ENCODE data around the gene AQP2.

The AQP2 gene

GRCh38 chr12:49950273-49951251 lies at the start of gene AQP2:
Gene AQP2, plus strand, starts transcription at chr12:49950737. Its CDS starts 94 bp downstream, at chr12:49950831.
- no peak for DNase-seq (ENCODE audit: low read depth)
- TF ChIP-seq, protein P1, sequence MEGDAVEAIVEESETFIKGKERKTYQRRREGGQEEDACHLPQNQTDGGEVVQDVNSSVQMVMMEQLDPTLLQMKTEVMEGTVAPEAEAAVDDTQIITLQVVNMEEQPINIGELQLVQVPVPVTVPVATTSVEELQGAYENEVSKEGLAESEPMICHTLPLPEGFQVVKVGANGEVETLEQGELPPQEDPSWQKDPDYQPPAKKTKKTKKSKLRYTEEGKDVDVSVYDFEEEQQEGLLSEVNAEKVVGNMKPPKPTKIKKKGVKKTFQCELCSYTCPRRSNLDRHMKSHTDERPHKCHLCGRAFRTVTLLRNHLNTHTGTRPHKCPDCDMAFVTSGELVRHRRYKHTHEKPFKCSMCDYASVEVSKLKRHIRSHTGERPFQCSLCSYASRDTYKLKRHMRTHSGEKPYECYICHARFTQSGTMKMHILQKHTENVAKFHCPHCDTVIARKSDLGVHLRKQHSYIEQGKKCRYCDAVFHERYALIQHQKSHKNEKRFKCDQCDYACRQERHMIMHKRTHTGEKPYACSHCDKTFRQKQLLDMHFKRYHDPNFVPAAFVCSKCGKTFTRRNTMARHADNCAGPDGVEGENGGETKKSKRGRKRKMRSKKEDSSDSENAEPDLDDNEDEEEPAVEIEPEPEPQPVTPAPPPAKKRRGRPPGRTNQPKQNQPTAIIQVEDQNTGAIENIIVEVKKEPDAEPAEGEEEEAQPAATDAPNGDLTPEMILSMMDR (conservative IDR thresholded peaks at IDR 0.05; ENCODE audit: low read depth, low read length), result no peak
- no peak within 1 kb of the TSS for H3K4me3 ChIP-seq (ENCODE audit: low read depth, low read length)

GRCh38 chr12:49901026-49901425 lies 49.5 kb upstream of the AQP2 start:
- H3K4me3 ChIP-seq (ENCODE audit: low read depth, low read length), result no peak overlapping the region
- TF ChIP-seq, protein P1 (conservative IDR thresholded peaks at IDR 0.05; ENCODE audit: low read depth, low read length), result no peak
- no peak for DNase-seq (ENCODE audit: low read depth)

GRCh38 chr12:49901986-49902385 lies 48.6 kb upstream of the AQP2 start:
- TF ChIP-seq, protein P1 (conservative IDR thresholded peaks at IDR 0.05; ENCODE audit: low read depth, low read length), result no peak
- no peak overlapping the region for H3K4me3 ChIP-seq (ENCODE audit: low read depth, low read length)
- DNase-seq (ENCODE audit: low read depth), result no peak

GRCh38 chr12:49902399-49903350 lies 47.9 kb upstream of the AQP2 start:
- H3K4me3 ChIP-seq (ENCODE audit: low read depth, low read length), result no peak overlapping the region
- DNase-seq (ENCODE audit: low read depth), result no peak
- TF ChIP-seq, protein P1 (conservative IDR thresholded peaks at IDR 0.05; ENCODE audit: low read depth, low read length), result no peak

DNA sequence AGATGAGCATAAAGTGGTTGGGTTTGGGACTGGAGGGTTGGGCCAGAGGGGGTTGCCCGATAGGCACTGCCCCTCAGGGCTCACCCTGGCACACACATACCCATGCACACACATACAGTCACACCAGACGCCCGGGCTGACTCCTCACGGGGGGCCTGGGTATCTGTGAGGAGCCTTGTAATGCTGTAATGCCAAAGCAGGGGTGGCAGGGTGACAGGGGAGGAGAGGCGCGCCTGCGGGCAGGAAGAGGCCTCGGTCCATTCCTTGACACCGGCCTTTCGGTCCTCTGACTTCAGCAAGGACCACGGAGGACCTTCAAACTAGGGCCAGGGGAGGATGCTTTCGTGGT lies 47.2 kb upstream of the AQP2 start:
- TF ChIP-seq, protein P1 (conservative IDR thresholded peaks at IDR 0.05; ENCODE audit: low read depth, low read length), result no peak
- H3K4me3 ChIP-seq (ENCODE audit: low read depth, low read length), result peak overlapping the region; percentile 46
- DNase-seq (ENCODE audit: low read depth), result no peak

DNA sequence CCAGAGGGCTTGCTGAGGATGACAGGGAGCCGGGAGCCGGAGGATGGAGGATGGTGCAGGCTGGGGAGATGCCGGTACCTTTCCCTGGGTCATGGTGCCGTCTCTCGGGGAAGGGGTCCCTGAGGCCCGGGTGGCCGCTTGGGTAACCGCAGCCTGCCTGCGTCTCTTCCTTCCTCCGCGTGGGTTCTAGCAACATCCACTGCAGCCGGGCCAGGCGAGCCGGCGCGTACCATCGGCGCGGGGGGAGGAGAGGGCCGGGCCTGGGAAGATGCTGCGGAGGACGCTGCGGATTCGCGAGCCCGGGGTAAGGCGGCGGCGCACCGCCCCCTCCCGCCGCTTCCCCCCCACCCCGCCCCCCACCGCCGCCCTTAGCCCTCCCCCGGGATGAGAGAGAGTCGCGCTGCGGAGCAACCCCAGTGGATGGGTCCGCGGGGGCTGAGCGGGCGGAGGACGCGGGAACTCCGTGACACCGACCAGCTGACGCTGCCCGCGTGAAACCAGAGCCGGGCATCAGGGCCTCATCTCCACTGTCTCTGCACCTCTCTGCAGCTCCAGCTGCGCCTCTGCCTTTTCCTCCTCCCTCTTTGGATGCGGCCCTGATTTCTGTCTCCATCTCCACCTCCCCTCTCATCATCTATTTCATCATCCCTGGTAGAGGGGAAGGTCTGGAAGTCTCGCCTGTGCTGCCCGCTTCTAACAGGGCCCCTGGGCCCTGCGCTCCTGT lies 46.7 kb upstream of the AQP2 start, which contains the start of gene FAIM2:
Gene FAIM2, minus strand, starts transcription at position 201 of the 724 bp plus-strand sequence. Its CDS starts 108 bp downstream, at position 93.
- peak; percentile 77 for DNase-seq (ENCODE audit: low read depth)
- TF ChIP-seq, protein P1 (conservative IDR thresholded peaks at IDR 0.05; ENCODE audit: low read depth, low read length), result no peak
- peak within 1 kb of the TSS; percentile 46 for H3K4me3 ChIP-seq (ENCODE audit: low read depth, low read length)

Data from choroid plexus epithelial cell (primary cell).